Suprapubic skin (tissue), 3 donors: Measurements from ENCODE around the gene USP22.

Source experiments
- CTCF ChIP-seq, 2 donors: fragments of 200-600 bp in 1 of 2; fragments of 450-650 bp in 1 of 2; sonication (generic) in 1 of 2; IDR thresholded peaks; one replicate each; pipeline ENCODE4 v1.5.1; 2016 to 2019; ENCODE audit warnings: antibody characterized with exemption in 2 of 2, mild to moderate bottlenecking in 1 of 2, moderate library complexity in 1 of 2
- POLR2AphosphoS5 ChIP-seq, 3 donors: sonication (generic); formaldehyde crosslinking; IDR thresholded peaks; one replicate each; pipeline ENCODE4 v1.6.1; 2017; ENCODE audit warnings: antibody characterized with exemption in 3 of 3

DNA sequence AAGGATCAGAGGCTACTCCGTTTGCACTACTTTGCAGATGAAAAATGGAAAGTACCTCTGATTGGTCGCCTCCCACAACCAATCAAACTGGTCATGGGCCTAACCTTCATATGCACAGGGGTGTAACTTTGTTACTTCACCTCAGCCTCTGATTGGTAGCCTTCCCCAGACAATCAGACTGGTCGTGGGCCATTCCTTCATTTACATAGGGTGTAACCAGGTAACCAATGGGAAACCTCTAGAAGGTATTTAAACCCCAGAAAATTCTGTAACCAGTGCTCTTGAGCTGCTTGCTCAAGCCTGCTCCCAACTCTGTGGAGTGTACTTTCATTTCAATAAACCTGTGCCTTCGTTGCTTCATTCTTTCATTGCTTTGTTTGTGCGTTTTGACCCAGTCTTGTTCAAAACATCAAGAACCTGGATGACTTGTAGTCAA lies 39.2 kb upstream of the USP22 start:
- TF ChIP-seq POLR2AphosphoS5 (IDR thresholded peaks at IDR 0.05) (no peak), CTCF (IDR thresholded peaks at IDR 0.05) (no peak)
